ENCODE results near the gene GPD1L. TPM values are rescaled to one million over a fixed set of nuclear protein-coding genes. Genes with fewer than 3 reads are reported as not detected.

GPD1L gene
- total and polyA plus RNA-seq, 10 of the 15 experiments (the other 5 are each of a cell fraction or from before 2014, with no cell fraction given): 0.77 to 4.8 (median 3.9) TPM

GRCh38 chr3:32128936-32129335, 22.5 kb downstream of the GPD1L start:
- BruUV-seq (replicated peaks): no TSS peak
- ATAC-seq (no peak), FAIRE-seq (no peak), DNase-seq (ENCODE audit: low read depth, low spot score) (no peak)
- Histone ChIP-seq H4K20me1 (ENCODE audit: control insufficient read depth, insufficient read depth) (no peaks in the 10 kb centered on the region; the same call in 1 of the 2 replicates), H3K4me3 (no peak overlapping the region), H3K4me2 (ENCODE audit: control insufficient read depth, insufficient read depth) (no peak overlapping the region), H2AFZ (ENCODE audit: control insufficient read depth, low read depth, low read length) (no peak overlapping the region), H3K4me1 (ENCODE audit: control insufficient read depth, insufficient read depth, low read length) (no peaks in the 10 kb centered on the region), H3K27me3 (replicated peaks in 1 of 2; ENCODE audit: control insufficient read depth in 2 of 2, insufficient read depth in 2 of 2, low read length in 1 of 2) (no peaks in the 10 kb centered on the region), H3K36me3 (ENCODE audit: control insufficient read depth in 2 of 2, insufficient read depth in 2 of 2, low read length in 1 of 2) (no peaks in the 10 kb centered on the region), H3K9me3 (replicated peaks; ENCODE audit: control insufficient read depth, insufficient read depth, low read length) (no peaks in the 10 kb centered on the region), H3K79me2 (ENCODE audit: control insufficient read depth, insufficient read depth, low read length) (no peaks in the 10 kb centered on the region), H3K27ac (ENCODE audit: control insufficient read depth, insufficient read depth) (no peak overlapping the region), H3K9ac (ENCODE audit: control insufficient read depth, insufficient read depth, low read length) (no peak overlapping the region)
- intact Hi-C loops (cut with micrococcal nuclease; ENCODE audit: unreplicated experiment): no loop called here
- TF ChIP-seq DPF2 (IDR thresholded peaks at IDR 0.05): no peak
- no peak for TF ChIP-seq TCF3 (IDR thresholded peaks at IDR 0.05; ENCODE audit: borderline replicate concordance, insufficient read depth, low read depth, low read length)
- TF ChIP-seq IKZF2 (IDR thresholded peaks at IDR 0.05): no peak
- TF ChIP-seq, protein P1, sequence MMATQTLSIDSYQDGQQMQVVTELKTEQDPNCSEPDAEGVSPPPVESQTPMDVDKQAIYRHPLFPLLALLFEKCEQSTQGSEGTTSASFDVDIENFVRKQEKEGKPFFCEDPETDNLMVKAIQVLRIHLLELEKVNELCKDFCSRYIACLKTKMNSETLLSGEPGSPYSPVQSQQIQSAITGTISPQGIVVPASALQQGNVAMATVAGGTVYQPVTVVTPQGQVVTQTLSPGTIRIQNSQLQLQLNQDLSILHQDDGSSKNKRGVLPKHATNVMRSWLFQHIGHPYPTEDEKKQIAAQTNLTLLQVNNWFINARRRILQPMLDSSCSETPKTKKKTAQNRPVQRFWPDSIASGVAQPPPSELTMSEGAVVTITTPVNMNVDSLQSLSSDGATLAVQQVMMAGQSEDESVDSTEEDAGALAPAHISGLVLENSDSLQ (IDR thresholded peaks at IDR 0.05): no peak
- TF ChIP-seq RCOR1 (conservative IDR thresholded peaks at IDR 0.05; ENCODE audit: low read depth, low read length): no peak
- no peak for TF ChIP-seq KAT2A (conservative IDR thresholded peaks at IDR 0.05; ENCODE audit: control insufficient read depth, low read depth, low read length)
- no peak for TF ChIP-seq ATF7 (IDR thresholded peaks at IDR 0.05; ENCODE audit: low read depth)
- TF ChIP-seq, protein P2, sequence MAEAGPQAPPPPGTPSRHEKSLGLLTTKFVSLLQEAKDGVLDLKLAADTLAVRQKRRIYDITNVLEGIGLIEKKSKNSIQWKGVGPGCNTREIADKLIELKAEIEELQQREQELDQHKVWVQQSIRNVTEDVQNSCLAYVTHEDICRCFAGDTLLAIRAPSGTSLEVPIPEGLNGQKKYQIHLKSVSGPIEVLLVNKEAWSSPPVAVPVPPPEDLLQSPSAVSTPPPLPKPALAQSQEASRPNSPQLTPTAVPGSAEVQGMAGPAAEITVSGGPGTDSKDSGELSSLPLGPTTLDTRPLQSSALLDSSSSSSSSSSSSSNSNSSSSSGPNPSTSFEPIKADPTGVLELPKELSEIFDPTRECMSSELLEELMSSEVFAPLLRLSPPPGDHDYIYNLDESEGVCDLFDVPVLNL (IDR thresholded peaks at IDR 0.05; ENCODE audit: low read depth, low read length): no peak
- no peak for TF ChIP-seq NR2F1 (conservative IDR thresholded peaks at IDR 0.05)
- no peak for TF ChIP-seq CEBPB (IDR thresholded peaks at IDR 0.05; ENCODE audit: borderline replicate concordance in 1 of 2, low read depth in 2 of 2, low read length in 2 of 2)
- no peak for TF ChIP-seq SUPT20H (IDR thresholded peaks at IDR 0.05; ENCODE audit: borderline replicate concordance, control insufficient read depth, low read depth, low read length)
- no peak for TF ChIP-seq FOXM1 (IDR thresholded peaks at IDR 0.05; ENCODE audit: low read depth, low read length)
- no peak for TF ChIP-seq ZZZ3 (IDR thresholded peaks at IDR 0.05; ENCODE audit: control insufficient read depth, insufficient read length, low read depth)
- TF ChIP-seq, protein P3, sequence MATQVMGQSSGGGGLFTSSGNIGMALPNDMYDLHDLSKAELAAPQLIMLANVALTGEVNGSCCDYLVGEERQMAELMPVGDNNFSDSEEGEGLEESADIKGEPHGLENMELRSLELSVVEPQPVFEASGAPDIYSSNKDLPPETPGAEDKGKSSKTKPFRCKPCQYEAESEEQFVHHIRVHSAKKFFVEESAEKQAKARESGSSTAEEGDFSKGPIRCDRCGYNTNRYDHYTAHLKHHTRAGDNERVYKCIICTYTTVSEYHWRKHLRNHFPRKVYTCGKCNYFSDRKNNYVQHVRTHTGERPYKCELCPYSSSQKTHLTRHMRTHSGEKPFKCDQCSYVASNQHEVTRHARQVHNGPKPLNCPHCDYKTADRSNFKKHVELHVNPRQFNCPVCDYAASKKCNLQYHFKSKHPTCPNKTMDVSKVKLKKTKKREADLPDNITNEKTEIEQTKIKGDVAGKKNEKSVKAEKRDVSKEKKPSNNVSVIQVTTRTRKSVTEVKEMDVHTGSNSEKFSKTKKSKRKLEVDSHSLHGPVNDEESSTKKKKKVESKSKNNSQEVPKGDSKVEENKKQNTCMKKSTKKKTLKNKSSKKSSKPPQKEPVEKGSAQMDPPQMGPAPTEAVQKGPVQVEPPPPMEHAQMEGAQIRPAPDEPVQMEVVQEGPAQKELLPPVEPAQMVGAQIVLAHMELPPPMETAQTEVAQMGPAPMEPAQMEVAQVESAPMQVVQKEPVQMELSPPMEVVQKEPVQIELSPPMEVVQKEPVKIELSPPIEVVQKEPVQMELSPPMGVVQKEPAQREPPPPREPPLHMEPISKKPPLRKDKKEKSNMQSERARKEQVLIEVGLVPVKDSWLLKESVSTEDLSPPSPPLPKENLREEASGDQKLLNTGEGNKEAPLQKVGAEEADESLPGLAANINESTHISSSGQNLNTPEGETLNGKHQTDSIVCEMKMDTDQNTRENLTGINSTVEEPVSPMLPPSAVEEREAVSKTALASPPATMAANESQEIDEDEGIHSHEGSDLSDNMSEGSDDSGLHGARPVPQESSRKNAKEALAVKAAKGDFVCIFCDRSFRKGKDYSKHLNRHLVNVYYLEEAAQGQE (IDR thresholded peaks at IDR 0.05; ENCODE audit: low read depth, low read length): no peak
- no peak for TF ChIP-seq TAF1 (IDR thresholded peaks at IDR 0.05; ENCODE audit: borderline replicate concordance, low read depth, low read length)
- 76% methylated on average over 2 of the region's 2 CpGs for WGBS (ENCODE audit: insufficient coverage, insufficient replicate concordance, low lambda C conversion rate, missing lambda C conversion rate)
- in situ Hi-C loops (cut with MboI): no loop called here
- CTCF ChIA-PET: no interaction called here
- POLR2A ChIA-PET: interaction anchor here (0.5 kb wide), 1 partner anchor 50 kb away, joined by 3 read pairs; no protein-coding TSS in a partner anchor
- SMC1A ChIA-PET (ENCODE audit: uncharacterized antibody, unreplicated experiment): interaction anchor here (0.5 to 1.1 kb wide), 3 partner anchors 10 to 1177 kb away, joined by 3 to 4 read pairs (median 3); no protein-coding TSS in a partner anchor
- RAD21 ChIA-PET (ENCODE audit: unreplicated experiment): no interaction called here

All from GM12878 (cell line).